GM21717 (cell line): ENCODE results near the gene SLC51A.
"Not testable (repeated sequence)": the region's sequence is repeated elsewhere in the genome, so short reads cannot be mapped to it uniquely, and the experiment has no call there.

ENCODE experiments used
- ATAC-seq: cut with Tn5 transposase; IDR thresholded peaks from one replicate; pipeline ENCODE4 v1.9.1; 2021; ENCODE audit warnings: mild to moderate bottlenecking, moderate library complexity; ENCODE audit not compliant: unreplicated experiment

SLC51A gene

DNA sequence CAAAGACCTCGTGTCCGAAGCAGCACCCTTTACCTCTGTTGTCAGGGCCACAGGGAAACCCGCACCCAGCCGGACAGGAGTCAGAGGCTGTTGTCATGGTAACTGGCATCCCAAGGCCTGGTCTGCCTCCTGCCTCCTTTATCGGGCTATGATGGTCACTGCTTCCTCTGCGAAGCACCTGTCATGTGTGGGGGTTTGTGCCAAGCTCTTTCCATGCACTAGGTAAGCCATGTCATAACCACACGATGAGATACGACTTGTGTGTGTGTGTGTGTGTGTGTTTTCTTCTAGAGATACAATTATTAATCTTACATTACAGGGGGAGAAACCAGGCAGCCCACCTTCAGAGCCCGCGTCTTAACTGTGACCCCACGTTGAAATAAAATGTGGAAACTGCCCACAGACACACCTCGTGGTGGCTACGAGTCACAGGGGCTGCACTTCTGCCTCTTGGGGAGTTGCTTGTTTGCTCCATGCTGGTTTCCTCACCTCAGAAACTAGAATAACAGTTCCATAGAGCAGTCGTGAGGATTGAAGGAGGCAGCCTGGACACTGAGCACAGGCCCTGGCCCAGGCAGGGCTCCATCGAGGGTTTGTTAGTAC lies 23.1 kb upstream of the SLC51A start:
- no peak for ATAC-seq

DNA sequence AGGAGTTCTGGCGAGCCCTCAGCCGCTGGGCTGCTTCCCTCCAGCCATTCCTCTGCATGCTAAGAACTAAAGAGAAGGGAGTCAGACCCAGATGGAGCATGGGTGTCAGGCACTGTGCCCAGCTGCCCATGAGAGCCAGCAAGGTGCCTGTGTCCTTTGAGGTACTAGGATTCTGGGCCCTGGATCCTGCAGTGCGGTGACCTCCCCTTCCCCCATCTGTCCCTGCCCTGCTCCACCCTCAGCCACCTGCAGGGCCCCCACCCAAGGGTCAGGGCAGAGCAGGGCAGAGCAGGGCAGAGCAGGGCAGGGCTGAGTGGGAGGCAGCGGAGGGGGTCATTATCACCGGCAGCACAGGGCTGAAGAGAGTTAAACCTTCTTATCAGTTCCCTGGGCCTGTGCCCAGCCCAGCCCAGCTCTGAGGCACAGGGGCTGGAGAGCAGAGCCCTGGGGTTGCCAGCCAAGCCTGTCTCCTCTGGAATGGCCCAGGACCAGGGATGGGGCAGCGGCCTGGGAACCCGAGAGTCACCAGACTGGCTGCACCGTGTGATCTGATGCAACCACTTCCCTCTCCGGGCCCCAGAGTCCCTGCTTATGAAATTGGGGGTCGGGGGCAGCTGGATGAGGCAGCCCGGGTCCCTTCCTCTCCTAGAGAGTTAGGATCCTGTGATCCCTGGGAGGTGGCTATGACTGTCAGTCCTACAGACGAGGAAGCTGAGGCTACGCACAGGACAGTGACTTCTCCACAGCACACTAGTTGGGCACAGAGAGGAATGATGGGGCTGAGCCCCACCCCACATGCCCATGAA lies 22.4 kb upstream of the SLC51A start:
- no peak for ATAC-seq

DNA sequence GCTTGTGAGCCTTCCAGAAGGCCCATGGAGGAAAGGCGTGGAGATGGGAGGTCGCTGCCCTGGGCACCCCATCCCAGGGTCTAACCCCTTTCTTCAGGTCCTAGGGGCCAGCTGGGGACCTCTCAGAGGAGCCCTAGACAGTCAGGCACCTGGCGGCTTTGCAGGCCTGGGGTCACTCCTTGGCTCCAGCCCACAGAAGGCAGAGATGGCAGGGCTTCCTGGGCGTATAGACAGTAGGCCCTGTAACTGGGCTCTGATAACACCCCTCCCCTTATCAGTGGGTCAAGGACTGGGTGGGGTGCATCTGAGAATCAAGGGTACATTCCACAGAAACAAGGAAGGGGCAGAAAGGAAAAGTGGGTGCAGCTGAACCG lies 21.8 kb upstream of the SLC51A start:
- ATAC-seq = no peak

DNA sequence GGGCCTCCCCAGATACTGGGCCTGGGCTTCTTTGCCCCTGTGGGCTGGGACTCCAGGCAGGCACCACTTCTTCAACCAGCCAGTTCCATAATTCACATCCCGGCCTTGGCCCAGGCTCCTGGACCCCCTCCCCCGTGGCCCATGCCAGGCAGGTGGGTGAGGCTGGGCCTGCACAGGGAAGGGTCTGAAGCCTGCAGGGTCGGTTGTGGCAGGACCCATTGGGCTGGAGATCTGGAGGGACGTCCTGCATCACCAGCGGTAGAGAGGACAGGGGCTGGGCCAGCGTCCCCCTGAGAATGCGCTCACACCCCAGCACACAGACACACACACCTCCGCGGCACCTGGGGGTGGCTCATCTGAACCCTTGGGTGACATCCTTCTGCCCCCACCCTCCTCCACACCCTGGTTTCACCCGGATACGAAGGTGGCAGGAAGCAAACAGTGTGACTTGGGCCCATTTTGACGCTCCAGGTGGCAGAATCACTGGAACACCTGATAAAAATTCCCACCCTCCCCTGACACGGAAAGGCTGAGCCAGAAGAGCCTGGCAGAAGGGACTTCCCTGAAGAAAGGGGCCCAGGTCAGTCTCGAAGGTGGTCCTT lies 20.6 kb upstream of the SLC51A start:
- no peak for ATAC-seq

DNA sequence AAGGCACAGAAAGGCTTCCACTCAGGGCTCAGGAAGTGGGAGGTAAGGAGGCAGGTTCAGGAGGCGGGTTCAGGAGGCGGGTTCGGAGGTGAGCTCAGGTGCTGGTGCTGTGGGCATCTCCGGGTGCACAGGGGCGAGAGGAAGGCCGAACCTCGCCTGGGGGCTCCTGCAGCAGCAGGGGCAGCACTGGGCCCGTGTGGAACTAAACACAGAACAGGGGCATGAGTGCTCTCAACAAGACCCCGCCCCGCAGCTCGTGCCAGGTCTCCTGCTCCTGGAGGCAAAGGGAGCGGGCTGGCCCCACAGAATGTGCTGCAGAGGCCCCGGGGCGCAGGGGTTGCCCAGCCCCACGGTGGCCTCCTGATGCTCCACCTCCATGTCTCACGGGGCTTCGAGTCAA lies 18.8 kb upstream of the SLC51A start:
- ATAC-seq = no peak

DNA sequence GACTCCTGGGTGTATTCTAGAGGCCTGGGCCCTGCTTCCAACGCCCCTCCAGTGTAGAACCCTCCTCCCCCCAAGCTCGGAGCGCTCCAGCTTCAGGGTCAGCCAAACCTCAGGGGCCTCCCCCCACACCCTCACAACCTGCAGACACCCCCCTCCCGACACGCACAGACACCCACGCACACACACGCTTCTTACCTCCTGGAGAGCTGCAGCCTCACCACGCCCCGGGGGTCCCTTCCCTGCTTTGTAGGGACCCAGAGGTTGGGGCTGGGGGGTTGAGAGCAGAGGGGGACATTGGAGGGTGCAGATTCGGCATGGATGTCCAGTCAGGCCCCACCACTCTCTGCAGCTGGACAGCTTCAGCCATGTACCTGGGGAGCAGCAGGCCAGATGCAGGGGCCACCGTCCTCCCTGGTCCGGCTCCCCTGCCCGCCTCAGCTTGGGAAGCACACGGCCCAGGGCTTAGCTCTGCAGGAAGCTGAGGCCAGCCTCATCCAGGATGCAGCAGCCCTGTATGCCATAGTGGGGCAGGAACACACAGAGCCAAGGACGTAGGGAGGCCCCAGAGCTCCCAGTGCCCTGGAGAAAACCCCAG lies 18.2 kb upstream of the SLC51A start:
- ATAC-seq = no peak

DNA sequence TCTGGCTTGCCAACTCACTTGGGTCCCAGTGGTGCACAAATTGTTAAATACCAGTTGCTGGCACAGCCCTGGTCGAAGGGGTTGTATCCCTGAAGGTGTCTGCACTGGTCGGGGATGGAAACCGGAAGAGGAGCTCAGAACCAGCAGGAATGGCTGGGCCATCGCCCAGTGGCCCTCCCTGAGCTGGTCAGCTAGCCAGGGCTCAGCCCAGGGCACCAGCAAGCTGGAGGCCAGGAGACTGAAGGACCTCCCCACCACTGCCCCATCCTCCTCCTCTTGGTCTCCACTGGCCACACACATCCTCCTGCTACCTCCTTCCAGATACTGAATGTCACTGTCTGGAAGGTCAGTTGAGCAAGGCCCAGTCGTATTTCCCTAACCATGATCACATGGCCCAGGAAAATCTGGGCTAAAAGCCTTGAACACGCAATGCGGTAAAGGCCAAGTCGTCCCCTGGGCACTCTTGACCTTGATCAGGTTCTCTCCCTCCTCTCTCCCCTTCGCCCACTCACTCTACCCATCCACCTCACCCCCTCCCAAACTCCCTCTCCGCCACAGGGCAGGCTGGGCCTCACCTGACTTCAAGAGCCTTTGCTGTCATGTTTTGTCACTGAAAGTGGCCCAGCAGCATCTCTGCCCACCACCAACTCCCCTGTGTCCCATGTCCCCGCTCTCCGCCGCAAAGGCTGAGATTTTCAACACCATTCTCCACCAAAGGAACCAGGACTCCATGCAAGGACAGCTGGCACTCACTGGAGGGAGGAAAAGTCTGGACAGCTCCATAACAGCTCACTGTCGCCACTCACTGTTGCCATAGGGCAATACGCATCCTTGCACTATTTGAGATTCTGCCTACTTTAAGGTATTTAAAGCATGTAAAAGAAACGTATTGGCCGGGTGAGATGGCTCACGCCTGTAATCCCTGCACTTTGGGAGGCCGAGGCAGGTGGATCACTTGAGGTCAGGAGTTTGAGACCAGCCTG lies 17.3 kb upstream of the SLC51A start:
- ATAC-seq = no peak

DNA sequence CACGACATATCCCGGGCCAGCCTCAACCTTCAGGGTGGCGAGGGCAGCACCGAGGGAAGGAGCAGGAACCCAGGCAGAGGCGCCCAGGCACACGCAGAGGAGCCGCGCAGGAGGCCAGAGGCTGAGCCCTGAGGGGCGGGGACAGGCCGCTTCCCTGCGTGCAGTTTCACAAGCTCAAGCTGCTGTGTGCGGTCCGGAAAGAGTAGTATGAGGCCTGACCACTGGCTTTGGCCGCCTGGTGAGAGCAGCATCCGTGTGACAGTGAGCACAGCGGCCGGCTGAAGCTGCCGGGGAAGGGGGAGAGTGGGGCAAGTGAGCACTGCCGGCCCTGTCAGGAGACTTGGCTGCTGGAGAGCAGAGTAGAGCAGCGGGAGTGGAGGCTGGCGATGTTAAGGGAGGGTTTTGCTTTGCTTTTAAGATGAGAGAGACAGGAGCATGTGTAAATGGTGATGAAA lies 13.8 kb upstream of the SLC51A start:
- ATAC-seq = no peak

DNA sequence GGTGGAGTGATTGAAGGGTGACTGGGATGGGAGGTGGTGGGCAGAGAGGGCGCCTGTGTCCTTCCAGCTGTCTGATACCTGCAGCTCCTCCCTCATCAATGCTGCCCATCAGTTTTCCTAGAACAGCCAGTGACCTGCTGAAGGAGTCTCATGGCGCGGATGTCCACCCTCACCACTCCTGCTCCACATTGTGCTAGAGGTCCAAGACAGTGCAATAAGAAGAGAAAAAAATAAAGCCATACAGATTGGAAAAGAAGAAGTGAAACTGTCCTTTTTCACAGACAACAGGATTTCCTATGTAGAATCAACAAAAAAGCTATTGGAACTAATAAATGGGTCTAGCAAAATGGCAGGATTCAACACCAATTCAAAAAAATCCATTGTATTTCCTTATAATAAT lies 12.5 kb upstream of the SLC51A start:
- no peak for ATAC-seq

DNA sequence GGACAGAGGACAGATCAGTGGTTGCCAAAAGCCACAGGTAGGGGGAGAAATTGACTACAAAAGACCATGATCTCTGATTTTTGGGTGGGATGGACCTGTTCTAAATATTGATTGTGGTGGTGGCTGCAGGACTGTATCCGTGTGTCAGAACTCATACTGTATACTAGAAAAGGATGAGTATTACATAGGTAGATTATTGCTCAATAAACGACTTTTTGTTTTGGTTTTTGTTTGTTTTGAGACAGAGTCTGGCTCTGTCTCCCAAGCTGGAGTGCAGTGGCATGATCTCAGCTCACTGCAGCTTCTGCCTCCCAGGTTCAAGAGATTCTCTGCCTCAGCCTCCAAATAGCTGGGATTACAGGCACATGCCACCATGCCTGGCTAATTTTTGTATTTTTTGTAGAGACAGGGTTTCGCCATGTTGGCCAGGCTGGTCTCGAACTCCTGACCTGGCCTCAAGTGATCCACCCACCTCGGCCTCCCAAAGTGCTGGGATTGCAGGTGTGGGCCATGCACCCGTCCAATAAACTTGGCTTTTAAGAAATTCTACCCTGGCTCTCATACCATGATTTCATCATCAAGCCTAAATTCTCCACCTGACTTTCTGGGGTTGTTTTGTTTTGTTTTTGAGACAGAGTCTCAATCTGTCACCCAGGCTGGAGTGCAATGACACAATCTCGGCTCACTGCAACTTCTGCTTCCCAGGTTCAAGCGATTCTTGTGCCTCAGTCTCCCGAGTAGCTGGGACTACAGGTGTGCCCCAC lies 10.7 kb upstream of the SLC51A start:
- ATAC-seq = not testable (repeated sequence)

DNA sequence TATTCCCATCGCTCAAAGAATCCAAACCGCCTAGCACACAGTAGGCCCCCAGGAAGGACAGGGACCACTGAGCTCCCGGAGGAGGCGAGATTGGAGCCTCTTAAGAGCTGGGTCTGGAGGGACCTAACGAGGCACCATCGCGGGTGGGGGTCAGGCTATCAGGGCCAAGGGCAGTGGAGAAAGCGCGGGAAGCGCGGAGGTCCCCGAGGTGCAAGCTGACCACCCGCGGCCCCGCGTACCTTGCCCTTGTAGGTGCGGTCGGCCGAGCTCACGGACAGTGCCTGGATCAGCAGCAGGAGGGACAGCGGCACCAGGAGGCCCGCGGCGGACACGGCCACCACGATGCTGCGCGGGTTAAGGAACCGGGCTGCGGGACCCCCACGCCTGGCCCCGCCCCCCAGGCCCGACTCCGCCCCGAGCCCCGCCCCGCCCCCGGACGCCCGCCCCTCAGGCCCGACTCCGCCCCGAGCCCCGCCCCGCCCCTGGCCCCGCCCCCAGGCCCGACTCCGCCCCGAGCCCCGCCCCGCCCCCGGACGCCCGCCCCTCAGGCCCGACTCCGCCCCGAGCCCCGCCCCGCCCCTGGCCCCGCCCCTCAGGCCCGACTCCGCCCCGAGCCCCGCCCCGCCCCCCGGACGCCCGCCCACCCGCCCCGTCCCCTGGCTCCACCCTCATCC lies 9.0 kb upstream of the SLC51A start:
- no peak for ATAC-seq

DNA sequence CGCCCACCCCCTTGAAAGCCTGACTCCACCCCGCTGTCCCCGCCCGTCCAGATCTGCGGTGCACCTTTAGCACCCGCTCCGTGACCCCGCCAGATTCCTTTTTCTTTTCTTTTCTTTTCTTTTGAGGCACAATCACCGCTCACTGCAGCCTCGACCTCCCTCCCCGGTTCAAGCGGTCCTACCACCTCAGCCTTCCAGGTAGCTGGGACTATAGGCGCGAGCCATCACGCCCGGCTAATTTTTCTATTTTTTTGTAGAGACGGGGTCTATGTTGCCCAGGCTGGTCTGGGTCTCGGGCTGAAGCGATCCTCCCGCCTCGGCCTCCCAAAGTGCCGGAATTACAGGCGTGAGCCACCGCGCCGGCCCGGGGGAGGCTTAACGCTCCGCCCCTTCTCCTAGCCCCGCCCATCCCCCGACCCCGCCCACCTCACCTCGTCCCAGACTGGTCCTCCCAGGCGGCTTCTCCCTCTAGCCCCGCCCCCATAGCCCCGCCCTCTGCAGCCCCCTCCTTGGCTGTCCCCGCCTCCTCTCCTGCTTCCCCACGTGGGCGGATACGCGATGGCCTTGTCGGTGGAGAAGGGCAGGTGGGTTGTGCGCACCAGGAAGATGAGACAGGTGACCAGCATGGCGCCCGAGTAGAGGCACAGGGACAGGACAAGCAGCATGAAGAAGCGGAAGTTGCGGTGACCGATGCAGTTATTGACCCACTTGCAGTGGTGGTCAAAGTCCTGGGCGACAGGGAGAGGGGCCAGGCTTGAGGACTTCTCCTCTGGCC lies 8.3 kb upstream of the SLC51A start:
- ATAC-seq = no peak

DNA sequence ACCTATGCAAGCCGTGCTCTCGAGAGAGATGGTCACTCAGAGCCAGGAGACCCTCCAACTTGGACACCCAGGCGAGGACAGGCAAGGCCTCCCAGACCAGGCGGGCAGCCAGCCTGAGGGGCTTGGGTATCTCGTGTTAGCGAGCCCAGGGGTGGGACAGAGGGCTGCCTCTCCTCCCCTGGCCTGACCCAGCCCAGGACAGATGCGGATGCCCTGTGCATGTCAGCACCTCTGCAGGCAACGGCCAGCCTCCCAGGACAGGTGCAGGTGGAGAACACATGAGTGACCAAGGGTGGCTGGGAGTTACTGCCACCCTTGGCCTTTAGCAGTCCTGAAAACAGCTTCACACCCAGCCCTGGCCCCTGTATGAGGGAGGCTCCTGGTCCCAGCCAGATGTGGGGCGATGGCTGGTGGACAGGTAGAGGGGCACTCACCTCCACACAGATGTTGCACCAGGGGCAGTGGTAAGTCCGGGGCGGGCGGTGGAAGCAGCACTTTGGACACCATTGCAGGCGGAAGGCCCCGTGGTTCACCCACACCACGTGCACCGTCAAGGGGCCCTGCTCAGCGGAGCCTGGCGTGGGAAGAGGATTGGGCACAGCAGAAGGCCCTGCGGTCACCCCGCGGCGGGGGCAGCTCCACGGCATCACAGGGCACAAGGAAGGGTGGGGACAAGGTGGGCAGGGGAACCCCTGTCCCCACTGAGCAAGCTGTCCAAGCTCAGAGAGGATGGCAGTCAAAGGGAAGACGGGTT lies 7.2 kb upstream of the SLC51A start:
- ATAC-seq = no peak

DNA sequence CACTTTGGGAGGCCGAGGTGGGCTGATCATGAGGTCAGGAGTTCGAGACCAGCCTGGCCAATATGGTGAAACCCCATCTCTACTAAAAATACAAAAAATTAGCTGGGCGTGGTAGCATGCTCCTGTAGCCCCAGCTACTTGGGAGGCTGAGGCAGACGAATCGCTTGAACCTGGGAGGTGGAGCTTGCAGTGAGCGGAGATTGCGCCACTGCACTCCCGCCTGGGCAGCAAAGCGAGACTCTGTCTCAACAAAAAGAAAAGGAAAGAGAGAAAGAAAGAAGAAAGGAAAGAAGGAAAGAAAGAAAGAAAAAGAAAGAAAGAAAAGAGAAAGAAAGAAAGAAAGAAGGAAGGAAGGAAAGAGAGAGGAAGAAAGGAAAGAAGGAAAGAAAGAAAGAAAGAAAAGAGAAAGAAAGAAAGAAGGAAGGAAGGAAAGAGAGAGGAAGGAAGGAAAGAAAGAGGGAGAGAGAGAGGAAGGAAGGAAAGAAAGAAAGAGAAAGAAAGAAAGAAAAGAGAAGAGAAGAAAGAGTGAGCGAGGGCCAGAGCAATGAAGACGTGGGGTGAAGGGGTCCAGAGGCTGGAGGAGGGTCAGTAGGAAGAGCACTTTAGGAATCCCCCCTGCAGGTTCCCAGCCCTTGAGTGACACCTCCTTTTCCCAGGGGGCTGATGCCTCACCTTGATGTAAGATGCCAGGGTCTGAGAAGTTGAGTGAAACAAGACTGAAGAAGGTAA lies 6.2 kb upstream of the SLC51A start:
- not testable (repeated sequence) for ATAC-seq

DNA sequence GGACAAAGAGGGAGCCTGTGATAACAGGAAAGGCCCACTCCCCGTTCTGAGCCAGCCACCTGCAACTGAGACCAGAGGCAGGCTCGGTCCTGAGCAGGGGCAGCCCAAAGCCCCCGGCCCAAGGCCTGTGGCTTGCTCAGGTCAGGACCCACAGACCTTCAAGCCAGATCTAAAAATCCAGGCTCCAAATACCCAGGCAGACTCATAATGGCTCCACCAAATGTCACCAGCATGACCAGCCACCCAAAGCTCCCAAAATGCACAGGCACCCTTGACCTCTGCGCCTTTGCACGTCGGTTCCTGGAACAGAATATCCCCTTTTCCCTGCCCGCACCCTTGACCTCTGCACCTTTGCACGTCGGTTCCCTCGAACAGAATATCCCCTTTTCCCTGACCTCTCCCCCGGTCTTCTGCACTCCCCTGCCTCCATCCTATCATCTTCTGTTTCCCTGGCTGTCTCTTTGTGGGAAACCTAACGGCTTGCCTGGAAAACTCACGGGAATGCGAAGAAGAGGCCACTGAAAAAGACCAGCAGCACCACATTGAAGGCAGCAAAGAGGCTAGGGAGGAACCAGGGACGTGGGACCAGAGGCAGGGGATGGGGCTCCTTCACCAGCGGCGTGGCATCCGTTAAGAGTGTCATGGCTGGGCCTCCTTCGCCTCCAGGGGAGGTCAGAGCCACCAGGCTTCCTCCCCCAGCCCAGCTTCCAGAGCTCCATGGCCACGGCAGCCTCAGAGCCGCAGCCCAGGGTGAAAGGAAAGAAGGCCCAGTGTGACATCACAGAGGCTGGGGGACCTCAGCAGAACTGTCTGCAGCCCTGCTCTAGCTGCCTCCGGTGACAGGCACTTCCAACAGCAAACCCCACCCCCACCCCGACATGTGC lies 5.4 kb upstream of the SLC51A start, which contains the start of gene ZDHHC19:
TSS of gene ZDHHC19 (minus strand) at position 728 of the 884 bp plus-strand sequence. CDS start at position 643, 85 bp downstream.
- ATAC-seq = no peak

DNA sequence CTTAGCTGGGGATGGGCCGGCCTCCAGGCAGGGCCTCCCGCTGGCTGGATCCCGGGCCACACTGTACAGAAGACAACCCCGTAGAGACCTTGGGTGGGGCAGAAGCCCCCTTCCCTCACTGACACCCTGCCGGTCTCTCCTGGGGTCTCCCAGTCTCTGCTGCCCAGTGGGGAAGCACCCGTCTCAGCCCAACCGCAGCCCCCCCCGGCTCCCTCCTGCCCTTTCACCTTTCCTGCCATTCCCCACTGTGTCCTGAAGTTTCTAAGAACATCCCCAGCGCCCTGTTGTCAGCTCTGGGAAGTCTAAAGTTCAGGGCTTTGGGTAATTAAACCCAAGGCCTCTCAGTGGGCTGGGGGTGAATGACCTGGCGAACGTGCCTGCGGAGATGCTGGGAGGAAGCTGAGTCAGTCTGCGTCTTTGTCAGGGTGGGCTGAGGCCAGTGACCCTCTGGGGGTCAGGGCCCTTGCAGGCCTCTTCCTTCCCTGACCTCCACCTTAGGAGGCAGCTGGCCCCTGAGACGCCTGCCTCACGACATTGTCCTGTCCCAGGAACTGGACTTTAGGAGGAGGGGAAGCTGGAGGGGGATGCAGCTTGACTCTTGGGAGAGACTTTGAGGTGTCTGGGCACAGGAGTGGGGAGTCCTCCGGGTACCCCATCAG lies 1.4 kb upstream of the SLC51A start:
- no peak for ATAC-seq
